Fibroblast of villous mesenchyme (primary cell): ENCODE data around the gene SNN. TPM values are rescaled to one million over a fixed set of nuclear protein-coding genes. Genes with fewer than 3 reads are reported as not detected.

Experiments
- DNase-seq: peaks from one replicate; pipeline ENCODE4 v3.0.0-alpha.2; 2010; ENCODE audit warnings: low read depth
- H3K4me3 ChIP-seq: 2 replicates; pipeline ENCODE4 v1.5.1; 2011; ENCODE audit warnings: low read depth, mild to moderate bottlenecking, low read length
- total RNA-seq: library from RNA; depleted of rRNA; stranded (reverse); fragments of >200 nt; gene quantifications from 2 replicates; pipeline ENCODE4 v1.2.3, GENCODE V29; 2012
- TF ChIP-seq, protein P1 (sequence below): IDR thresholded peaks from 2 replicates; pipeline ENCODE4 v1.5.1; 2012; ENCODE audit warnings: low read depth, mild to moderate bottlenecking, low read length; ENCODE audit not compliant: insufficient read depth

The SNN gene
- total RNA-seq, 1 donor, result 13.0 TPM

DNA sequence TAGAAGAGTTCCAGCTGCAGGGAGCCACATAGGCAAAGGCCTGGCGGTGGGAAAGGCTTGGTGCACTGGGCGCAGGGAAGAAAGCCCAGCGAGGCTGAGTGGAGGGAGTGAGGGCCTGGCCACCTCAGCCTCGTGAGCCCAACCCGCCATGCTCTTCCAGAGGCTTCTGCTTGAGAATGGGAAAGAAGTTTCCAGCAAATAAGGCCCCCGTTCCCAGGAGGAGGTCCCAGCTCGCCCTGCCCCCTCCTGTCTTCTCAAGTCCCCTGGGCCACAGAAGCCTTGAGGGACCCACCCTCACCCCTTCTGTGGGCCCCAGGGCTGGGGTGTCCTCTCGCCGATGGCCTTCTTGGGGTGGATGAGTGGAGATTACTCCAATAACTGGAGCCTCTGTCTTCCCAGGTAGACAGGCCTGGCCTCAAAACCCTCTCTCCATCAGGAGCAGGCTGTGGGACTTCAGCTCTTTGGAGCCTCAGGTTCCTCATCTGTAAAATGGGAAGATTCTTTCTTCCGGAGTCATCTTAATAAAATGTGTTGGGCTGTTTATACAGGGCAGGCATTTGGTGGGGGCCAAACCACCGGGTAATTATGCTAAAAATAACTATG lies 933 bp upstream of the SNN start:
- no peak overlapping the region for H3K4me3 ChIP-seq

DNA sequence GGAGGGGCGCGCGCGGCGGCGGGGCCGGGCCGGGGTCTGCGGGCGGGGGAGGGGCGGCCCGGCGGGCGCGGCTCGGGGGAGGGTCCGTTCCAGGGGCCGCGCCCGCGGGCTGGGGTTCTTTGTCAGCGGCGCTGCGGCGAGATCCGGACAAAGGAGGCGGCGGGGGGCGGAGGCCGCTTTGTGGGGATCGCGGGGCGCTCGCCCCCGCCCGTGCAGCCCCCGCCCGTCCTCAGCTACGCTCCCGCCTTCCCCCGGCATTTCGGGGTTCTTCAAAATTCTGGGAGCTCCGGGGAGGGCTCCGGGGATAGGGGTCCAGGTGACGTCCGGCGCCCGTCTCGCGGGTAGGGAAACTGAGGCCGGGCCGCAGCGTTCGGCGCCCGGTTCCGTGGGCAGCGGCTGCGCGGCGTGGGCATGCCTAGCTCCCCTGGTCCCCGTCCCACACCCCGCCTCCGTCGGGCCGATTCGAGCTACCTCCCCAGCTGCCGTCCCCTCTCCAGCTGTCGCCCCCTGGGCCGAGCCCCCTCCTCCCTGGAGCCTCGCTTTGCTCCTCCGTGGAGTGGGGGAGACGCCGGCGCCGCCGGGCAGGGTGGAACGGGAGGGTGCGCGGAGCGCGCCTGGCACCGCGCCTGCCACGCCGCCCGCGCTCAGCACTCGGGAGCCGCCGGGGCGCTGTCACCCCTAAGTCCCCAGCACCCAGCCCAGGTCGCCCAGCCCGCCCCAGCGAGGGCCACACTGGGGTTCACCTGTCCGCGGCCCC lies 546 bp downstream of the SNN start:
- TF ChIP-seq, protein P1, sequence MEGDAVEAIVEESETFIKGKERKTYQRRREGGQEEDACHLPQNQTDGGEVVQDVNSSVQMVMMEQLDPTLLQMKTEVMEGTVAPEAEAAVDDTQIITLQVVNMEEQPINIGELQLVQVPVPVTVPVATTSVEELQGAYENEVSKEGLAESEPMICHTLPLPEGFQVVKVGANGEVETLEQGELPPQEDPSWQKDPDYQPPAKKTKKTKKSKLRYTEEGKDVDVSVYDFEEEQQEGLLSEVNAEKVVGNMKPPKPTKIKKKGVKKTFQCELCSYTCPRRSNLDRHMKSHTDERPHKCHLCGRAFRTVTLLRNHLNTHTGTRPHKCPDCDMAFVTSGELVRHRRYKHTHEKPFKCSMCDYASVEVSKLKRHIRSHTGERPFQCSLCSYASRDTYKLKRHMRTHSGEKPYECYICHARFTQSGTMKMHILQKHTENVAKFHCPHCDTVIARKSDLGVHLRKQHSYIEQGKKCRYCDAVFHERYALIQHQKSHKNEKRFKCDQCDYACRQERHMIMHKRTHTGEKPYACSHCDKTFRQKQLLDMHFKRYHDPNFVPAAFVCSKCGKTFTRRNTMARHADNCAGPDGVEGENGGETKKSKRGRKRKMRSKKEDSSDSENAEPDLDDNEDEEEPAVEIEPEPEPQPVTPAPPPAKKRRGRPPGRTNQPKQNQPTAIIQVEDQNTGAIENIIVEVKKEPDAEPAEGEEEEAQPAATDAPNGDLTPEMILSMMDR, result no peak
- DNase-seq, result no peak
- peak overlapping the region; percentile 77 for H3K4me3 ChIP-seq

More for the DNA sequence above, 933 bp upstream of the SNN start:
- TF ChIP-seq, protein P1, result no peak
- DNase-seq, result no peak

DNA sequence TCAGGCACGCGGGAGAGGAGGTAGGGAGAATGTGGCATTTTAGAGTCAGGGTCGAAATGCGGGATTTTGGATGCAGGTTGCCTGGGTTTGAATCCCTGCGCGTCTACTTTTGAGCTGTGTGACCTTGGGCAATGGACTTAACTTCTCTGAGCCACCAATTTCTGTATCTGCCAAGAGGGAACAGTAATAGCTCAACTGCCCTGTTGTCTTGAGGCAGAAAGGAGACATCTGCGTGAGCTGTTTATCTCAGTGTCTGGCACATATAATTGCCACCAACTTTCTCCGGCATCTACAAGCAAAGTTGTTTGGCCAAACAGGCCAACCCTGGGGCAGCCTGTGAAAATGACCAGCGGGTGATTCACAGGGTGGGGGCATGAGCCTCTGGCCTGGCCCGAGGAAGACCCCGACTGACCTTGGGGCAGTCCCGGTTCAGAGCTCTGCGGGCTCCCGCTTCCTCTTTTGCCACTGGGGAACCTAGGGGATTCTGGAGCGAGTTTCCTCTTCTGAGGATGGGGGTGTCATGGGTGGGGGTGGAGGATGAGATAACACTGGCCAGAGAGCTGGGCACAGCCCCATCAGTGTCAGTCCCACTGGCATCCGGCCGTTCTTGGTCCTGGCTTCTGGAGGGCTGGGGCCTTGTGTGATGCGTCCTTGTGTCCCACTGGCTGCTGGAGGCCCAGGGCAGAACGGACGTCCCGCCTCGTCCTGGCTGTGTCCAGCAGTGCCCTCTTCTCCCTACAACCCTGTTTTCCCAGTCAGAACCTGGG lies 1.3 kb downstream of the SNN start:
- H3K4me3 ChIP-seq, result peak overlapping the region; percentile 77
- TF ChIP-seq, protein P1, result no peak
- no peak for DNase-seq

DNA sequence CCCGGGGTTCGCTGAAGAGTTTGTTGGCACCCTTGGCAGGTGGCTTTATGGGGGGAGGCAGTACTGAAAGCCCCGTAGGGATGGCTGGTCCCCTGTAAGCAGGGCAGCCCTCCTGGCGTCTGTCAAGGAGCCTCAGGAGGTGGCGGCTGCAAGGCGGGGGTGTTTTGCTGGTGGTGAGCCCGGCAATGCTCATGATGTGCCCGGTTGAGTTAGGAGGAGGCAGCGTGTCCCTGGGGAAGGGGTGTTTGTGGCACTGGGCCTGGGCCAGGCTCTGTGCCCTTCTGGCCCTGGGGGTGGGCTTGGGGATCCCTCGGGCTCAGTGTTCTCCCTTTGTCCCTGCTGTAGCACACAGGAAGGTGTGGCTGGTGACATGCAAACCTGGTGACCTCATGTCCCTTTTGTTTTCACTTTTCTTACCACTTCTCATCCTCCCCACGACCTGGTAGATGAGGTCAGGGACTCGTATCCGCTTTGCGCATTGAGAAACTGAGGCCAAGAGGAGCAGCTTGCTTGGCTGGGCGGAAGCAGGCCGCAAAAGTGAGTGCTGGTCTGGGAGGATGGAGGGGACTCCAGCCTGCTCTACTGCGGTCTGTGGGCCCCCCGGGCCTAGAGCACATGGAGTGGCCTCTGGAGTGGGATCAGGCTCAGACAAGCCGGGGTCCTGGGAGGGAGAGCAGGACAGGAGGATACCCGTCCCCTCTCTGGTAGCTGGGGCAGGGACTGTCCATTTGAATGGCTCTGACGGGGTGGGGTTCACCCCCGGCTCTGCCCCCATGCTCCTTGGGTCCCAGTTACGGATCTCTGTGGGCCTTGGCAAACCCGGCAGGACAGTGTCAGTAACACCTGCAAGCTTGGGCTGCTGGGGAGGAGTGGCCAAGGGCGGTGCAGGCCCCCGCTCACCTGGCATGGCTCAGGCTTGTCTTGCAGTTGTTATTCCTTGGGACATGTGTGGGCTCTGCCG lies 2.2 kb downstream of the SNN start:
- no peak for DNase-seq
- H3K4me3 ChIP-seq, result peak overlapping the region; percentile 77
- TF ChIP-seq, protein P1, result no peak

DNA sequence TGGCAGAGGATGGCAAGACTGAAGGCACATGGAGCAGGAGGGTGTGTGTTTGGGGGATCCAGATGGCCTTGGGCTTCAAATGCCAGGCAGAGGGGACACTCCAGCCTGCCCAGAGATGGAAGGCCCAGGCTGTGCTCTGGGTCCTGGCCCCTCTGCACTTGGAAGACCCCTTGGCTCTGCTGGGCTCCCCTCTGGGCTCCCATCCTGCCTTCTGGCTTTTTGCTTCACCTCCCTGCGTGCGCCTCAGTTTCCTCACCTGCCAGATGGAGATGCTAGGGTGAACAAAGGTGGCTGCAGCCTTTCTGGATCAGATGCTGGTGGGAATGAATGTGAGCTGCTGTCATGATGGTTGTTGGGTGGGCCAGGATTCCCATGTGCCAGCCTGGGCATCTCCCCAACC lies 3.0 kb downstream of the SNN start:
- DNase-seq, result no peak
- TF ChIP-seq, protein P1, result no peak
- H3K4me3 ChIP-seq, result no peak overlapping the region

DNA sequence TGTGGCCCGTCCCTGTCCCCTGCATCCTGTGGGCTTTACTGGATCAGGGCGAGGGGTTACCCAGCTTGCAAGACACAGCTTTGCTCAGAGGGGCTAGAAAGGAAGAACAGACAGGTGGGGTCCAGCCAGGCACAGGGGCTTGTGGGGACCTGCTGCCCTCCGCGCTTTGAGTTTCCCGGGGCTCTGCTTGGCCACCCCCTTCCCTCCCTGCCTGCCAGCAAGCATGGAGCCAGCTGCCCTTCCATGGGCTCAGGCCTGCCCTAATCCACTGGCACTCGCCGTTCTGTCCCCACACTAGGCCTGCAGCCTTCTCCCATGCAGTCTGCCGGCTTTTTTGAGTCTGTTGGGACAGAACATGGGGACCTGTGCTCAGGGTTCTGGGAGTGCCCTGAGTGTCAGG lies 3.4 kb downstream of the SNN start:
- TF ChIP-seq, protein P1, result no peak
- no peak overlapping the region for H3K4me3 ChIP-seq
- DNase-seq, result no peak
